K562 (cell line): Measurements from ENCODE around the gene ANO10. TPM values are rescaled to one million over a fixed set of nuclear protein-coding genes. Genes with fewer than 3 reads are reported as not detected.

ENCODE experiments used
- BCL6 ChIP-seq: fragments of 250-450 bp; sonication (Bioruptor Pico); IDR thresholded peaks from 2 replicates; pipeline ENCODE4 v1.4.0; 2020
- COPS2 ChIP-seq: fragments of 450-650 bp; conservative IDR thresholded peaks from 2 replicates; pipeline ENCODE4 v1.6.1; 2016; ENCODE audit warnings: mild to moderate bottlenecking, moderate library complexity
- EP400 ChIP-seq: fragments of 450-650 bp; IDR thresholded peaks from 2 replicates; pipeline ENCODE4 v1.6.1; 2017; ENCODE audit warnings: antibody characterized with exemption, mild to moderate bottlenecking, moderate library complexity
- FOXK1 ChIP-seq: sonication (generic); formaldehyde crosslinking; IDR thresholded peaks from 2 replicates; pipeline ENCODE4 v1.8.0; 2022; ENCODE audit warnings: missing genetic modification reagents, mild to moderate bottlenecking, borderline replicate concordance
- HDGF ChIP-seq: fragments of 450-650 bp; IDR thresholded peaks from 2 replicates; pipeline ENCODE4 v1.6.1; 2016
- HOXB6 ChIP-seq: fragments of 250-450 bp; sonication (Bioruptor Pico); IDR thresholded peaks from 2 replicates; pipeline ENCODE4 v1.5.1; 2022; ENCODE audit warnings: mild to moderate bottlenecking, borderline replicate concordance
- MITF ChIP-seq: IDR thresholded peaks from 2 replicates; pipeline ENCODE4 v1.6.1; 2014; ENCODE audit warnings: antibody characterized with exemption
- NUFIP1 ChIP-seq: fragments of 450-650 bp; IDR thresholded peaks from 2 replicates; pipeline ENCODE4 v1.6.1; 2018; ENCODE audit not compliant: partially characterized antibody
- PHTF2 ChIP-seq: fragments of 250-450 bp; sonication (Bioruptor Pico); IDR thresholded peaks from 2 replicates; pipeline ENCODE4 v1.5.0; 2021; ENCODE audit warnings: mild to moderate bottlenecking
- PYGO2 ChIP-seq: fragments of 450-650 bp; IDR thresholded peaks from 2 replicates; pipeline ENCODE4 v1.6.1; 2016; ENCODE audit warnings: mild to moderate bottlenecking, missing genetic modification characterization, moderate library complexity, missing compliant biosample characterization
- THRAP3 ChIP-seq: fragments of 450-650 bp; IDR thresholded peaks from 2 replicates; pipeline ENCODE4 v1.6.1; 2016; ENCODE audit warnings: mild to moderate bottlenecking, inconsistent platforms, borderline replicate concordance
- ZBTB26 ChIP-seq: fragments of 450-650 bp; formaldehyde crosslinking; IDR thresholded peaks from 2 replicates; pipeline ENCODE4 v1.4.0; 2022; ENCODE audit warnings: missing genetic modification characterization
- ZBTB43 ChIP-seq: sonication (generic); formaldehyde crosslinking; IDR thresholded peaks from 2 replicates; pipeline ENCODE4 v1.8.0; 2023; ENCODE audit warnings: mild to moderate bottlenecking, missing genetic modification reagents
- ZFP30 ChIP-seq: fragments of 250-450 bp; sonication (Bioruptor Pico); IDR thresholded peaks from 2 replicates; pipeline ENCODE4 v1.8.0; 2022; ENCODE audit warnings: moderate library complexity, mild to moderate bottlenecking, inconsistent platforms, borderline replicate concordance
- ZNF41 ChIP-seq: fragments of 250-450 bp; sonication (Bioruptor Pico); conservative IDR thresholded peaks from 2 replicates; pipeline ENCODE4 v1.4.0; 2020; ENCODE audit warnings: mild to moderate bottlenecking
- ZNF766 ChIP-seq: fragments of 200-800 bp; sonication (Bioruptor generic); conservative IDR thresholded peaks from 2 replicates; pipeline ENCODE4 v1.6.1; 2016; ENCODE audit warnings: missing genetic modification characterization, missing compliant biosample characterization
- polyA plus RNA-seq, 8 experiments: library from polyadenylated mRNA; depleted of rRNA in 4 of 8; stranded (reverse) in 5 of 8; unstranded in 3 of 8; fragments of >200 nt; fragmentation: Nextera tagmentation in 2 of 8; fragmentation: Illumina TruSeq in 1 of 8; extraction: Ambion mirVana in 2 of 8; extraction: Trizol in 1 of 8; gene quantifications; 2 replicates each; pipeline versions ENCODE4 v1.2.1 to v1.2.3, GENCODE V29; 2011 to 2014; ENCODE audit warnings: inconsistent platforms in 1 of 8, missing spikeins in 1 of 8
- total RNA-seq, 7 experiments: library from RNA; depleted of rRNA in 6 of 7; stranded (reverse); fragments of >200 nt in 6 of 7; fragmentation: Illumina TruSeq in 2 of 7; extraction: Trizol in 2 of 7; gene quantifications; 2 replicates each; pipeline versions ENCODE4 v1.2.1 to v1.2.3, GENCODE V29; 2011 to 2021; ENCODE audit warnings: low replicate concordance in 1 of 7
- TF ChIP-seq, protein P1 (sequence below): fragments of 150-350 bp; IDR thresholded peaks from 2 replicates; pipeline ENCODE4 v1.6.1; 2014; ENCODE audit warnings: low read depth, mild to moderate bottlenecking, low read length, borderline replicate concordance
- TF ChIP-seq, protein P2 (sequence below): sonication (generic); formaldehyde crosslinking; IDR thresholded peaks from 2 replicates; pipeline ENCODE4 v1.8.1; 2023; ENCODE audit warnings: mild to moderate bottlenecking, missing genetic modification reagents

Gene ANO10
- total and polyA plus RNA-seq, 9 of the 15 experiments (the other 6 are each of a cell fraction or from before 2014, with no cell fraction given): 6.4 to 46.0 (median 32.3) TPM

GRCh38 chr3:43584043-43584826 lies 37.6 kb downstream of the ANO10 start (continued):
- peak; percentile 98; the same call in 1 of the 2 replicates for TF ChIP-seq ZBTB26 (CRISPR knock-in tag)
- TF ChIP-seq FOXK1 (CRISPR knock-in tag): no peak
- peak; percentile 91; the same call in 1 of the 2 replicates for TF ChIP-seq PHTF2 (CRISPR knock-in tag)
- TF ChIP-seq, protein P1, sequence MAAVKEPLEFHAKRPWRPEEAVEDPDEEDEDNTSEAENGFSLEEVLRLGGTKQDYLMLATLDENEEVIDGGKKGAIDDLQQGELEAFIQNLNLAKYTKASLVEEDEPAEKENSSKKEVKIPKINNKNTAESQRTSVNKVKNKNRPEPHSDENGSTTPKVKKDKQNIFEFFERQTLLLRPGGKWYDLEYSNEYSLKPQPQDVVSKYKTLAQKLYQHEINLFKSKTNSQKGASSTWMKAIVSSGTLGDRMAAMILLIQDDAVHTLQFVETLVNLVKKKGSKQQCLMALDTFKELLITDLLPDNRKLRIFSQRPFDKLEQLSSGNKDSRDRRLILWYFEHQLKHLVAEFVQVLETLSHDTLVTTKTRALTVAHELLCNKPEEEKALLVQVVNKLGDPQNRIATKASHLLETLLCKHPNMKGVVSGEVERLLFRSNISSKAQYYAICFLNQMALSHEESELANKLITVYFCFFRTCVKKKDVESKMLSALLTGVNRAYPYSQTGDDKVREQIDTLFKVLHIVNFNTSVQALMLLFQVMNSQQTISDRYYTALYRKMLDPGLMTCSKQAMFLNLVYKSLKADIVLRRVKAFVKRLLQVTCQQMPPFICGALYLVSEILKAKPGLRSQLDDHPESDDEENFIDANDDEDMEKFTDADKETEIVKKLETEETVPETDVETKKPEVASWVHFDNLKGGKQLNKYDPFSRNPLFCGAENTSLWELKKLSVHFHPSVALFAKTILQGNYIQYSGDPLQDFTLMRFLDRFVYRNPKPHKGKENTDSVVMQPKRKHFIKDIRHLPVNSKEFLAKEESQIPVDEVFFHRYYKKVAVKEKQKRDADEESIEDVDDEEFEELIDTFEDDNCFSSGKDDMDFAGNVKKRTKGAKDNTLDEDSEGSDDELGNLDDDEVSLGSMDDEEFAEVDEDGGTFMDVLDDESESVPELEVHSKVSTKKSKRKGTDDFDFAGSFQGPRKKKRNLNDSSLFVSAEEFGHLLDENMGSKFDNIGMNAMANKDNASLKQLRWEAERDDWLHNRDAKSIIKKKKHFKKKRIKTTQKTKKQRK: no peak
- 0 out of 2 replicates have a peak, but pooled peaks have one; percentile 40 for TF ChIP-seq THRAP3
- TF ChIP-seq ZFP30 (CRISPR knock-in tag): 0 out of 2 replicates have a peak, but pooled peaks have one; percentile 37
- TF ChIP-seq ZNF766 (CRISPR knock-in tag): peak; percentile 98
- TF ChIP-seq MITF: no peak
- TF ChIP-seq HDGF: 0 out of 2 replicates have a peak, but pooled peaks have one; percentile 22
- TF ChIP-seq, protein P2, sequence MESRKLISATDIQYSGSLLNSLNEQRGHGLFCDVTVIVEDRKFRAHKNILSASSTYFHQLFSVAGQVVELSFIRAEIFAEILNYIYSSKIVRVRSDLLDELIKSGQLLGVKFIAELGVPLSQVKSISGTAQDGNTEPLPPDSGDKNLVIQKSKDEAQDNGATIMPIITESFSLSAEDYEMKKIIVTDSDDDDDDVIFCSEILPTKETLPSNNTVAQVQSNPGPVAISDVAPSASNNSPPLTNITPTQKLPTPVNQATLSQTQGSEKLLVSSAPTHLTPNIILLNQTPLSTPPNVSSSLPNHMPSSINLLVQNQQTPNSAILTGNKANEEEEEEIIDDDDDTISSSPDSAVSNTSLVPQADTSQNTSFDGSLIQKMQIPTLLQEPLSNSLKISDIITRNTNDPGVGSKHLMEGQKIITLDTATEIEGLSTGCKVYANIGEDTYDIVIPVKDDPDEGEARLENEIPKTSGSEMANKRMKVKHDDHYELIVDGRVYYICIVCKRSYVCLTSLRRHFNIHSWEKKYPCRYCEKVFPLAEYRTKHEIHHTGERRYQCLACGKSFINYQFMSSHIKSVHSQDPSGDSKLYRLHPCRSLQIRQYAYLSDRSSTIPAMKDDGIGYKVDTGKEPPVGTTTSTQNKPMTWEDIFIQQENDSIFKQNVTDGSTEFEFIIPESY (CRISPR knock-in tag): peak; percentile 86
- TF ChIP-seq ZNF41 (CRISPR knock-in tag): peak; percentile 97
- TF ChIP-seq HOXB6: peak; percentile 19; the same call in 1 of the 2 replicates
- TF ChIP-seq ZBTB43 (CRISPR knock-in tag): no peak
- peak; percentile 95 for TF ChIP-seq BCL6 (CRISPR knock-in tag)
- no peak for TF ChIP-seq COPS2
- peak; percentile 92 for TF ChIP-seq NUFIP1
- peak; percentile 98 for TF ChIP-seq PYGO2 (tag)
- TF ChIP-seq EP400: peak; percentile 48; the same call in 1 of the 2 replicates
